ENCODE data around the gene APOL1.
"Not testable (repeated sequence)": the region's sequence is repeated elsewhere in the genome, so short reads cannot be mapped to it uniquely, and the experiment has no call there.

The APOL1 gene

DNA sequence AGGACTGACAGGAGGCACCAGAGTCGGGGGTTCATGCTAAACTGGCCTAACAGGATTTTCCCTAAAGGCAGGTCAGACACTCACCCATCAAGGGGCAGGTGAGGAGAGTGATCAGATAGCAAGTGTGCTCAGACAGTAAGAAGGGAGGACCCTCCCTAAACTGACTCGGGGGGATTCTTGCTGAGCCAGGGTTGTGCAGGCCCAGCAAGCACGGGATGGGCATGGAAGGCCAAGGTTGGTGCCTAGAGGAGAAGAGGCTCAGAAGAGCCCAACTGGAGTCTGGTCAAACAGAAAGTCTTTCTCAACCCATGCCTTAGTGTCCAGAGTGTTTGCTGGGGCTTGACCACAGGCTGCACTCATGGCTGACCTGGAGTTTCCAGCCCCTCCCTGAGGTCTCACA is 6.2 kb upstream of the APOL1 start:
- no peak for DNase-seq

DNA sequence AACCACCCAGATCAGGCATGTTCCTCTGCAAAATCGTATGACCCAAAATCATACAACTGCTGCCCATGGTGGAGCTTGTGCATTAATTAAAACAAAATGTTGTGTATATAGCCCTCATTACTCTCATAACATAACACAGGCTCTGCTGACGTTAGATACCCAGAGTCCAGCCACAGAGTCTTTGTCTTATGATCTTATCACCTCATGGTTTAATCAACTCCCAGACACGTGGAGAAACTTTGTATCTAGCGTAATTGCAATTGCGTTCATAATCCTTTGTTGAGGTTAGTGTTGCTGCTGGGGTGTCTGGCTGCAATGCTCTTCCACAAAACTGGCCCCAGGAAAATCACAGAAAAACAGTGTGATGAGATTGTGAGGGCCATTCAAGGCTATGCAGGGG is 5.0 kb upstream of the APOL1 start:
- DNase-seq: no peak

DNA sequence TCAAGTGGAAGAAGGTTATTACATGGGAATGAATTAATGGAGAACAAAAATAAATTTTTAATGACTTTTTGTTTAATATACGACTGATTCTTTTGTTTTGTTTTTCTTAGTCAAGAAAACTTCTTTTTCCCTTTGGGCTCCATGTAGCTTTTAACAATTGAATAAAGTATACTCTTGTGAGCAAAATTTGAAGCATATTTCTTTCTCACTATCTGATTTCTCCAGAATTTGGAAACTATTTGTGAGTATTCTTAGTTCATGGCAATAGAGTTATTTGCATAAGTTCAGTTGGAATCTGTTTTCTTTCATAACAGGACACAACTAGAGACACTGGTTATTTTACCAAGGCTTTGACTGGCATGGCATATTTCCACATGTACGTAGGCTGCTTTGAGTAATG is 3.8 kb upstream of the APOL1 start:
- DNase-seq: no peak

DNA sequence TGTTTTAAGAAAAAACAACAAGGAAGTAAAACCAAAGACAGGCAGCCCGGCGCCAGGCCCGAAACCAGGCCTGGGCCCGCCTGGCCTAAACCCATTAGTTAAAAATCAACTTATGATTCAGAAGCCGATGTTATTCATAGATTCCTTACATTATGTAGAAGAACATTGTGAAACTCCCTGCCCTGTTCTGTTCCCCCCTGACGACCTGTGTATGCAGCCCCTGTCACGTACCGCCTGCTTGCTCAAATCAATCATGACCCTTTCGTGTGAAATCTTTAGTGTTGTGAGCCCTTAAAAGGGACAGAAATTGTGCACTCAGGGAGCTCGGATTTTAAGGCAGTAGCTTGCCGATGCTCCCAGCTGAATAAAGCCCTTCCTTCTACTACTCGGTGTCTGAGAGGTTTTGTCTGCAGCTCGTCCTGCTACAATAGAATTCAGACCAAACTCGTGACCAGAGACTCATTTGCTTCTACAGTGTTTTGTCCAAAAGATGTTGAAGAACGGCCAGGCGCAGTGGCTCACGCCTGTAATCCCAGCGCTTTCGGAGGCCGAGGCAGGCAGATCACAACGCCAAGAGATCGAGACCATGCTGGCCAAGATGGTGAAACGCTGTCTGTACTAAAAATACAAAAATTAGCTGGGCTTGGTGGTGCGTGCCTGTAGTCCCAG is 2.5 kb upstream of the APOL1 start:
- not testable (repeated sequence) for DNase-seq

DNA sequence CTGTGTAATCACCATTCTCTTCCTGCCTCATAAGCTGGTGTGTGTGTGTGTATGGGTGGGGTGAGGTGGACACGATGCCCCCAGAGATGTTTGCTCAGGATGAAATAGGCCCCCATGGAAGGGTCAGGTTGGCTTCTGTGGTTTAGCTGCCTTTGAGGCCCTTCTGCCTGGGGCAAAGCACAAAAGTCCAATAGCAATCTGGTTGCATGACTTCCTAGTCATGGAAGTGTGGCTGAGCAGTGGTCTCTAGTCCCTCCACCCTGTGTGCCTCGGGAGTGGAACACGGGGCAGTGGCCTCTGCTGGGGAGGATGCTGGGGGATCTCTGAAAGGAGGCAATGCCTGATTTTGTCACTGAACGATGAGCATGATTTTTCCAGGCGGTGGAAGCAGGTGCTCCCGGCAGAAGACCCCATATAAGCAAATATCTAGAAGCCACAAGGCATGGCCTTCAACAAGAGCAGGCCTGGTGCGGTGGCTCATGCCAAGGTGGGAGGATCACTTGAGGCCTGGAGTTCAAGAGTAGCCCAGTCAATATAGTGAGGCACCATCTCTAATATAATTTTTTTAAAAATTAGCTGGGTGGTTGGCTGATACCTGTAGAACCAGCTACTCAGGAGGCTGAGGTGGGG is 839 bp upstream of the APOL1 start:
- not testable (repeated sequence) for DNase-seq

DNA sequence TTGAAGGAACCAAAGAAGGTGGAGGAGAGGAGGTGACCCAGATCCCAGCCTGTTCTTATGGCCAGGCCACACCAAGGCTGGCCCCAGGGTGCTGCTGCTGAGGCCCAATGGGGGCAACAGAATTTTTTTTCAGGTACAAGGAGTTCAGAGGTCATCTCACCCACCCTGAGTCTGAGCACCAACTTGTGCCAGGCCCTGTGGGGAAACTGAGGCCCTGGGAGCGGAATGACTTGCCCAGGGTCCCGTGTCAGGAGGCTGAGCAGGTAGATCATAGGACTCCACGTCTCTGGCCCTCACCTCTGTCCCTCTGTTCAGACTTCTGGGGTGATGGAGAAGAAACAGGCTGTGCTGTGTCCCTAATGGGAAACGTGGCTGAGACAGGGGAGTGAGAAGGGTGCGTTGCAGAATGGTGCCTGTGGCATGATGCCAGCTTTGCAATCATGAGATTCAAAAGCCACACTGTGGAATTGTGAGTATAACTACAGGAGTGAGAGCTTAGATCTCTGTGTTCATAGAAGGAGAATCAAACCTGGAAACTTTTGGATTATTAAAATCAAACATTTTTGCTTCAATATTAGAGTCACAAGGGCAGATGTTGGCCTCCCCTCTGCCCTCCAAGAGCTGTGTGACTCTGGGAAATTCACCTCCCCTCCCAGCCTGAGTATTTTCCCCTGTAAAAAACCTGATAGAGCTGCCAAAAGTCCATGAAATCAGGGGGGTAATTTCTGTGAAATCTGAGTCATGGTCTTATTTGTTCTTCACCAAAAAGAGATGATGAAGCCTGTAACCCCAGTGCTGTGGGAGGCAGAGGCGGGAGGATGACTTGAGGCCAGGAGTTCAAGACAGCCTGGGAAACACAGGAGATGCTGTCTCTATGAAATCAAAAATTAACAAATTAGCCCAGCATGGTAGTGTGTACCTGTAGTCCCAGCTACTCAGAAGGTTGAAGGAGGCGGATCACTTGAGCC is 874 bp downstream of the APOL1 start:
- no peak for DNase-seq

DNA sequence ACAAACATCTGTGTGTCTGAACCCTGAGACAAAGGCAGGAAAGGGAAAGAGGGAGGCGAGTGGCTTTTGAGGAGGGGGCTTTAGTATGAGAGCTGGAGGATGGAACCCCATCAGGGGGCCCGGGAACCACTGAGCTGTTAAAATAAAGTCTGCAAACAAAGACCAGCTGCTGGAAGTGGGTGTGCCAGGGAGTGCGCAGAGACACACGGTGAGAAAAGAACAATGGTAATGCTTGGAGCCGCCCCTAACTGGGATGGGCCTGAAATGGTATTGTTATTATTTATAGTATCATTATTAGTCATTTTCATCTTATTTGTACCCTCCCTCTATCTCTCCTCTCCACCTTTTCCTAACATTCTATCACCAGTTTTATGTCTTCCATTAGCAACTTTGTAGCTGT is 2.6 kb downstream of the APOL1 start:
- DNase-seq: not testable (repeated sequence)

DNA sequence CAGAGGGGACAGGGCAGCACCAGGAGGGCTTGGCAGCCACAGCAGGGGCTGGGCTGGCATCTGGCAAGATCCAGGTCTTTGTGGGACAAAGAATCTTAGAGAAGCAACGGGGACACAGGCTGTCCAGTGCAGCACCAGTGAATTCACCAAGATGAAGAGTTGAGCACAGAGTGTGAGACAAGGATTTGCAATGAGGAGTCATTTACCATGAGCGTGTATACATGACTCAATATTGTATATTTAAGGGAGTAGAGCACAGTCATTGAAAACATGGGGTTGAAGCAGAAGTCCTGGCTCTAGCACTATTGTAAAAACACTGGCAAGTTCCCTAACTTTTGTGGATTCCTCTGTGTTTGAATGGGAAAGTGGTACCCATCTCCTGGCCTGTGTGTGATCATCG is 3.5 kb downstream of the APOL1 start:
- no peak for DNase-seq

DNA sequence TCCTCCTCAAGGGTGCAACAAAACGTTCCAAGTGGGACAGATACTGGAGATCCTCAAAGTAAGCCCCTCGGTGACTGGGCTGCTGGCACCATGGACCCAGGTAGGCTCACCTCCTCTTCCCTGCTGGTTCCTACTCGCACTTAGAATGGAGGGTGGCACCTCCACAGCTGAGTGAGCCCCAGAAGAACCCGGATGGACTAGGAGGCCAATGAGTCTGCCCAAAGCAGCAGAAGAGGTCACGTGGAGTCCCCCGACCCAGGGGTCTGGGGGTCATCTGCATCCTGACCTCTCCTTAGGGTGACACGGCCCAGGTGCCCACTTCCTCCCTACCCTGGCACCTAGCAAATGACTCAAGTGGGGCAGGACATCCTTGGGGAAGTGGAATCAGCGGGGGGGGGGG is 4.4 kb downstream of the APOL1 start:
- no peak for DNase-seq

DNA sequence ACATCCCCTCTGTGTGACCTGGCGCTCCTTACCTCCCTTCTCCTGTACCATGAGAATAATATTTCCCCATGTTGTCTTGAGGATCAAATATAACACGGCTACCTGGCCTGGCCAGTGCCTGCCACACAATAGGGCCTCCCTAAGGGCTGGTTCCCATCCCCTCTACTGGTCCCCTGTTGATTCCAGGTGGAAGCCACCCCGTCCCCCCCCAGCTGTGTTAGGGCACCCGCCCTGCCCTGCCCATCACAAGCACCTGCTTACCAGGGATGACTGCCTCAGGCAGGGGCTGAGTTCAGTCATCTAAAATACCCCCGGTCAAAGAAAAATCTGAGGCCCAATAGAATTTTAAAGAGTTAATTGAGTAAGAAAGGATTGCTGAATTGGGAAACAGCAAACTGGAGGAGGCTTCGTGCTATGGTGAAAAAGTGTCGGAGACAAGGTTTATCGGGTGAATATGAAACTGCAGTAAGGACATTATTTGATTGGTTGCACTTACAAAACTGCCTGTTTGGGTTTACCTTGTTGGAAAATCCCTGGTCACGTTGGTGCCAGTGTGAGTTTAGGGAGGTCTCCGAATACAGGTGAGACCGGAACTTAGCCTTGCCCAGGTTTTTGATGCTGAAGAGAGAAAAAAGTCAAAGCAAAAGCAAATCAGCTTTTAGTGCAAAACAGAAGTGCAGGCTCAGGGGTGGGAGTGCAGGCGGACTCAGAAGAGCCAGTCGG is 5.2 kb downstream of the APOL1 start:
- no peak for DNase-seq

DNA sequence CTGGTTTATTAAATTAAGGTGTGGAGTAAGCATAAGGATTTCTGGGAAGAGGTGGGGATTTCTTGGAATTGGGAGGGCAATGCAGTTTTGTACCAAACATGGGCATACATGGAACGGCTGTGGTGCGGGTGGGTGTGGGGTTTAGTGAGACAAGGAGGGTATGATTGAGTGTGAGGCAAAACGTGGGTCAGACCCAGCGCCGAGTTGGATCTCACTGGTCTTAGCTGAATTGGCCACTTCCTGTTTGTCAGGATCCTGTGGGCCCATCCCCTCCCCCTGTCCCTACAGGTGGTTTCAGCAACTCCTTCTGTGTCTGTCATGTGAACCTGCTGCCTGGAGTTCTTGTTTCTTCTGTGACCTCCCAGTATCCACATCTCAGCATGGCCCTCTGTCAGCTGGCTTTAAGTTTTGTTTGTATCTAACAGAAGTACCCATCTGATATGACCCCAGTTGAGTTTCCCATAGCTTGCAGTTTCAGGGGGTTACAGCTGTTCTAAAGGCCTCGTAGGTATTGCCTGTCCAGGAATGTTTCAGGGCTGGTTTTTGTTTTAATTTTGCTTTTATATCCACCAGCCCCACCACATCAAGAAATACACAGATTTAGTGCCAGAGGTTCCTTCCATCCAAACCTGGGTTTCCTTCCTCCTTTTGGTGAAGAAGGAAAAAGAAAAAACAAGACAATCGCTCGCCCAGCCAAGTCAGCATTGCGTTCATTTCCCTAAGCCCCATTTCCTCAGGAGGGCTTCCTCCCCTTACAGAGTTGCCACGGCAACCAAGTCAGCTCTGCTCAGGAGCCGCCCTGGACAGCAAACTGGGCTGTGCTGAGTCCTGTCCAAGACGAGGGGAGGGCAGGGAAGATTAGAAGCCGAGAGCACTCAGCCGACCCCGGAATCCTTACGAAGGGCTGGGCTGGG is 6.0 kb downstream of the APOL1 start:
- DNase-seq: no peak

DNA sequence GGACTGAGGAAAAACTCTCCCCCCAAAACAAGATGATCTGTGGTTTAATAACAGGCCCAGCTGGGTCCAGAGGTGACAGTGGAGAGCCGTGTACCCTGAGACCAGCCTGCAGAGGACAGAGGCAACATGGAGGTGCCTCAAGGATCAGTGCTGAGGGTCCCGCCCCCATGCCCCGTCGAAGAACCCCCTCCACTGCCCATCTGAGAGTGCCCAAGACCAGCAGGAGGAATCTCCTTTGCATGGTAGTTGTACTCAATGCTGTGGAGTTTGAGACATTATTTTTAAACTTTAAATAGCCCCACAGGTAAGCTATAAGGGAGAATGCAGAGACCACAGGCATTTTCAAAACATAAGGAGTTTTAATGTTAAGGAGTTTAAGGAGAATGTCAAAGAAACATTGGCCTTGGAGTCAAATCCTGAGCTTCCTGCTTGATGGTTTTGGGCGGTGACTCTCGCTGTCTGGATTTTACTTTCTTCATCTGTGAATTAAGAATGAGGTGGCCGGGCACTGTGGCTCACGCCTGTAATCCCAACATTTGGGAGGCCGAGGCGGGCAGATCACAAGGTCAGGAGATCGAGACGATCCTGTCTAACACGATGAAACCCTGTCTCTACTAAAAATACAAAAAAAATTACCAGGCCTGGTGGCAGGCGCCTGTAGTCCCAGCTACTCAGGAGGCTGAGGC is 6.8 kb downstream of the APOL1 start:
- DNase-seq: no peak

DNA sequence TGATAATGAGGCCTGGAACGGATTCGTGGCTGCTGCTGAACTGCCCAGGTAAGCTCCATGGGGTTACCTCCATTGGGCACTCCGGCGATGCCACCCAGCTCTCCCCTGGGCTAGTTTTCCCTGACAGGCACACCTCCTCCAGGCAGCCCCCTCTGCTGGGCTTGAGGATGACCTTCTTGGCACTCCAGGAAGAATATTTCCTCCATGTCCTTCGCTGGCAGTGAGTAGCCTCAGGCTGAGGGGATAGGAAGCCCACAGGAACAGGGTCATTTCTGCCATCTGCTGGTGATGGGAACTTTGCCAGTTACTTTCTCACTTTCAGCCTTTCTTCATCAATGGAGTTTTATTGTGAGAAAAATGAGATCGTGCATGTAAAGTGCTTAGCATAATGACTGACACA is 8.7 kb downstream of the APOL1 start:
- DNase-seq: not testable (repeated sequence)

DNA sequence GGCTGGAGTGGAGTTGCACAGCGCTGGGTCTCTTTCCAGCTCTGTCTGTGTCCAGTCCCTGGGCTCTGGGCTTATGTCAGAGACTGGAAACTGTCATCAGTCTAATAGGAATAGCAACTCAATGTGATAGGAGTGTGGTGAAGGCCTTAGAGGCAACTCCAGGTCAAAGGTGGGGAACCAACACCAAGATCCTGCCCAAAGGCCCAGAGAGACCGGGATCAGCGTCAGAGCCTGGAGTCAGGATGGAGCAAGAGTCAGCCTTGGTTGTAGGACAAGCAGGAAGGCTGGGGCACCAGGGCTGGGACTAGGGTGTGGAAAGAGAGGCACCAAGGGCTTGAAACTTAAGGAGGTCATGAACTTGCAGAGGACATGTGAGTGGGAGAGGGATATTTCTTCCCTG is 9.4 kb downstream of the APOL1 start:
- not testable (repeated sequence) for DNase-seq

DNA sequence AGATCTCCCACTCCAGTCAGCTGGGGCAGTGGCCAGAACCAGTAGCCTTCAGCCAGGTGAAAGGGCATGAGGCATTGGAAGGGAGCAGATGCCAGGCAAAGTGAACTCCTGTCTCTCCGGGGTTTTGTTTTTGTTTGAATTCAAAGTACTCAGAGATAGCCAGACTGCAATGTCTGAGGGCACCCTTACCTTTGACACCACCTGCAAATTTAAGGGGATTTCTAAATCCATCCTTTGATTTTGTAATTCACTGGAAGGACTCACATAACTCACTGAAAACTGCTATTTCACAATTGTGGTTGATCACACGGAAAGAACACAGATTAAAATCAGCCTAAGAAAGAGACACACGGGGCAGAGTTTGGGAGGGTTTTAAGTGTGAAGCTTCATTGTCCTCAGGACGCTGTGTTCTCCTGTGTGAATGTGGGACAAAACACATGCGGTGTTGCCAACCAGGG is 10.3 kb downstream of the APOL1 start:
- not testable (repeated sequence) for DNase-seq

DNA sequence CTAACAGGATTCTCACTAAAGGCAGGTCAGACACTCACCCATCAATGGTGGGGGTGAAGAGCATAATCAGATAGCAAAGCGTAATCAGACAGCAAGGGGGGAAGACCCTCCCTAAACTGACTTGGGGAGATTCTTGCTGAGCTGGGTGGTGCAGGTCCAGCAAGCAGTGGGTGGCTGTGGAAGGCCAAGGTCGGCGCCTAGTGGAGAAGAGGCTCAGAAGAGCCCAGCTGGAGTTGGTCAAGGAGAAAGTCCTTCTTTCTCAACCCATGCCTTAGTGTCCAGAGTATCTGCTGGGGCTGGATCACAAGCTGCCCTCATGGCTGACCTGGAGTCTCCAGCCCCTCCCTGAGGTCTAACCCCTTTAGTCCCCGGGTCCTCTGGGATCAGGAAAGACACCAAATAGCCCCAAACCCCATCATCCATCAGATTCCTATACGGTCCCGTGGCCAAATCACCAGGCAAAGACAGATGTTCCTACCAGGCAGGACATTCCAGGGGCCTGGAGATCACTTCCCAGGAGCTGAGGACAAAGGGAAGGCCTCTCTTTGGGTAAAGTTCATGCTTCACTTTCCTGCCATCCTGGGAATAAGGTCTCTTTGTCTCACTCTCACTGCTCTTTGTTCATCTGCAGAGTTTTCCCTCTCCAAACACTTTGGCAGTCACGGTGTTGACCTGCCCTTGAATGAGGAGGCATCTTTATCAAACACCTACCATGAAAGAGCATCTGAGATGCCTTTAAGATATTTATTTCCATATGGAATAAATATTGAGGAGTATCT is 11.1 kb downstream of the APOL1 start:
- DNase-seq: not testable (repeated sequence)

DNA sequence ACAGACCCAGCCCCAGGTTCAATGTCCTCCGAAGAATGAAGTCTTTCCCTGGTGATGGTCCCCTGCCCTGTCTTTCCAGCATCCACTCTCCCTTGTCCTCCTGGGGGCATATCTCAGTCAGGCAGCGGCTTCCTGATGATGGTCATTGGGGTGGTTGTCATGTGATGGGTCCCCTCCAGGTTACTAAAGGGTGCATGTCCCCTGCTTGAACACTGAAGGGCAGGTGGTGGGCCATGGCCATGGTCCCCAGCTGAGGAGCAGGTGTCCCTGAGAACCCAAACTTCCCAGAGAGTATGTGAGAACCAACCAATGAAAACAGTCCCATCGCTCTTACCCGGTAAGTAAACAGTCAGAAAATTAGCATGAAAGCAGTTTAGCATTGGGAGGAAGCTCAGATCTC is 14.1 kb downstream of the APOL1 start:
- no peak for DNase-seq

DNA sequence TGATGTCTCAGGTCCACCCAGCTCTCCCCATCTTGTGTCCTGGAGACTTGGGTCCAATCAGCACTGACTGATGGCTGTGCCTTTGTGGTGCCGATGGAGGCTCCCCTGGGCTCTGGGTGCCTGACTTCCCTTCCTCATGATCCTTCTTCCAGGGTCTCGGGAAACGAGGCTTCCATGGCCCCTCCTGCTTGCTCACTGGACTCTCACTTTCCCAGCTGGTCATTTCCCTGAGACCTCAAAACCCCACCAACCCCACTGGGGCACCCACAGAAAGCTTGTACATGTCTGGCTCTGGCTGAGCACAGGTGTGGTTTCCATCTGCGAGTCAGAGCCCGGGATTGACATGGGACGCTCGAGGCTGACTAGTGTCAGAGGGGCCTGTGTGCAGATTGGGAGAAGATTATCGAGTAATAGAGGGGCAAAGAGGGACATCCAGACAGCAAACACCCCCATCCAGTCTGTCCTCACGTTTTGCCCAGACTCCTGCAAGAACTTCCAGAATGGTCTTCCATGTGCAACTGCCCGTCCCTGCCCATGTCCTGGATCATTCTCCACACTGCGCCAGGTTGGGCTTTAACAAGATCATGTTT is 15.1 kb downstream of the APOL1 start:
- DNase-seq: no peak

DNA sequence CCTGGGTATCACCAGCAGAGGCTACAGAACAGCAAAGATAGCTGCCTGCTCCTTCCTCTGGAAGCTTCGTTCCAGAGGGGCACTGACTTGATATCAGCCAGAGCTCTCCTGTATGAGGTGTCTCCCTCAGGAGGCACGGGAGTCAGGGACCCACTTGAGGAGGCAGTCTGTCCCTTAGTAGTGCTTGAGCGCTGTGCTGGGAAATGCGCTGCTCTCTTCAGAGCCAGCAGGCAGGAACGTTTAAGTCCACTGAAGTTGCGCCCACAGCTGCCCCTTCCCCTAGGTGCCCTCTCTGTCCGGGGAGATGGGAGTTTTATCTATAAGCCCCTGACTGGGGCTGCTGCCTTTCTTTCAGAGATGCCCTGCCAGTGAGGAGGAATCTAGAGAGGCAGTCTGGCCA is 18.3 kb downstream of the APOL1 start:
- DNase-seq: not testable (repeated sequence)

DNA sequence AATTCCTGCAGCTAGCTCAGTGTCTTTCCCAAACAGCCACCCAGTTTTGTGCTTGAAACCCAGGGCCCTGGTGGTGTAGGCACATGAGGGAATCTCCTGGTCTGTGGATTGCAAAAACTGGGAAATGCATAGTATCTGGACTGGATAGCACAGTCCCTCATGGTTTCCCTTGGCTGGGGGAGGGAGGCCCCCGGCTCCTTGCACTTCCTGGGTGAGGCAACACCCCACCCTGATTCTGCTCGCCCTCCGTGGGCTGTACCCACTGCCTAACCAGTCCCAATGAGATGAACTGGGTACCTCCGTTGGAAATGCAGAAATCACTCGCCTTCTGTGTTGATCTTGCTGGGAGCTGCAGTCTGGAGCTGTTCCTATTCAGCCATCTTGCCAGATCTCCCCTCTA is 19.0 kb downstream of the APOL1 start:
- DNase-seq: not testable (repeated sequence)

Data from KG1 (cell line).